HEK293T (cell line): ENCODE data around the gene CKB.

Experiments
- CTCF ChIA-PET: fragments of 350-600 bp; formaldehyde crosslinking; extraction: SDS; loops from one replicate; lab custom pipeline; 2021; ENCODE audit warnings: antibody characterized with exemption, inconsistent platforms; lab: Yijun Ruan, JAX
- POLR2A ChIA-PET: fragments of 350-600 bp; formaldehyde crosslinking; extraction: SDS; loops from one replicate; lab custom pipeline; 2020; ENCODE audit warnings: antibody characterized with exemption, inconsistent platforms; lab: Yijun Ruan, JAX
- DNase-seq: peaks from one replicate; pipeline ENCODE4 v3.0.0; 2012; ENCODE audit warnings: mixed read lengths; ENCODE audit errors: extremely low spot score
- ARNT ChIP-seq: fragments of 450-650 bp; IDR thresholded peaks from 2 replicates; pipeline ENCODE4 v1.6.1; 2017; ENCODE audit warnings: mild to moderate bottlenecking
- BHLHE40 ChIP-seq: fragments of 450-650 bp; IDR thresholded peaks from 2 replicates; pipeline ENCODE4 v1.6.1; 2016; ENCODE audit warnings: mild to moderate bottlenecking, moderate library complexity, borderline replicate concordance
- CTBP1 ChIP-seq: fragments of 450-650 bp; IDR thresholded peaks from 2 replicates; pipeline ENCODE4 v1.6.1; 2016; ENCODE audit warnings: borderline replicate concordance
- ELF4 ChIP-seq: fragments of 450-650 bp; IDR thresholded peaks from 2 replicates; pipeline ENCODE4 v1.6.1; 2017; ENCODE audit warnings: antibody characterized with exemption
- FOXA1 ChIP-seq: fragments of 450-650 bp; IDR thresholded peaks from 2 replicates; pipeline ENCODE4 v1.6.1; 2016; ENCODE audit warnings: mild to moderate bottlenecking
- FOXK2 ChIP-seq: fragments of 450-650 bp; IDR thresholded peaks from 2 replicates; pipeline ENCODE4 v1.6.1; 2016; ENCODE audit warnings: mild to moderate bottlenecking
- FOXM1 ChIP-seq: fragments of 450-650 bp; IDR thresholded peaks from 2 replicates; pipeline ENCODE4 v1.6.1; 2017; ENCODE audit warnings: mild to moderate bottlenecking, borderline replicate concordance
- HDGF ChIP-seq: fragments of 450-650 bp; IDR thresholded peaks from 2 replicates; pipeline ENCODE4 v1.6.1; 2017; ENCODE audit warnings: antibody characterized with exemption, borderline replicate concordance
- L3MBTL2 ChIP-seq: fragments of 450-650 bp; conservative IDR thresholded peaks from 2 replicates; pipeline ENCODE4 v1.6.1; 2016; ENCODE audit warnings: mild to moderate bottlenecking
- LEF1 ChIP-seq: fragments of 450-650 bp; IDR thresholded peaks from 2 replicates; pipeline ENCODE4 v1.6.1; 2017; ENCODE audit warnings: mild to moderate bottlenecking, borderline replicate concordance
- NFRKB ChIP-seq: fragments of 450-650 bp; IDR thresholded peaks from 2 replicates; pipeline ENCODE4 v1.6.1; 2016; ENCODE audit warnings: mild to moderate bottlenecking, moderate library complexity
- PKNOX1 ChIP-seq: fragments of 450-650 bp; IDR thresholded peaks from 2 replicates; pipeline ENCODE4 v1.6.1; 2016
- SP1 ChIP-seq: fragments of 450-650 bp; IDR thresholded peaks from 2 replicates; pipeline ENCODE4 v1.6.1; 2017
- SUZ12 ChIP-seq: fragments of 450-650 bp; IDR thresholded peaks from 2 replicates; pipeline ENCODE4 v1.6.1; 2016; ENCODE audit warnings: mild to moderate bottlenecking
- TARDBP ChIP-seq: fragments of 450-650 bp; IDR thresholded peaks from 2 replicates; pipeline ENCODE4 v1.6.1; 2016
- ZNF384 ChIP-seq: fragments of 450-650 bp; IDR thresholded peaks from 2 replicates; pipeline ENCODE4 v1.6.1; 2016

The CKB gene

DNA sequence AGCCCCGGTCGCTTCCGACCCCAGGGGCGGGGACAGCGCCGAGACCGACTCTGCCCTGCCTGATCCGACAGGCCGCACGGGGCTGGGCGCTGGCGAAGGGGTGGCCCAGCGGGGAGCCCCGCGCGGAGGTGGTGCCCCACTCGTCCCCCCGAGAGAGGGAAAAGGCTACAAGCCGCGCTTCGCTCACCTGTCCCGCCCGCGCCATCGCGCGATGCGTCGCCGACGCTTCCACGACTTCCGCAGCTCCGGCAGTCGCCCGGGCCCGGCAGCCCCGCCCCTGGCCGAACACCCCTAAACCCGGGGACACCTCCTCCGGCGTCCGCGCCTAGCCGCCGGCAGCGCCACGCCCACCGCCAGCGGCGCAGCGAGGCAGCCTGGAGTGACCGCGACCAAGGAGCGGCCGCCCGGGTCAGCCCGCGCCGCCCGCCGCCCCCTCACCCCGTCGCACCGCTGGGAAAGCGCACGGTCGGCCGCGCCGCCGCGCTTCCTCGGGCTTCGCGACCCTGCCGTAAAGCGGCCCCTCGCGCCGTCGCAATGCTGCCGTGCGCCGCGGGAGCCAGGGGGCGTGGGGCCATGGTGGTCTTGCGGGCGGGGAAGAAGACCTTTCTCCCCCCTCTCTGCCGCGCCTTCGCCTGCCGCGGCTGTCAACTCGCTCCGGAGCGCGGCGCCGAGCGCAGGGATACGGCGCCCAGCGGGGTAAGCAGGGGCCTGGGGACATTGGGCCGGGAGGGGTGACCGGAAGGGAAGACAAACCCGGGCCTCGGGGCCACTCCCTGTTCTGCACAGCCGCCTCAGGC, 40.0 kb upstream of the CKB start, which contains the start of the genes BAG5 and COA8:
TSS of gene BAG5 (minus strand) at position 229 of the 797 bp plus-strand sequence. CDS start 1,493 bp downstream, outside the sequence.
TSS of gene COA8 (plus strand) at position 532 of the 797 bp plus-strand sequence. CDS start at position 574, 42 bp downstream.
- POLR2A ChIA-PET: interaction anchor here (1.1 to 1.5 kb wide), 2 partner anchors 9 to 13 kb away, joined by 3 read pairs; no protein-coding TSS in a partner anchor
- CTCF ChIA-PET: interaction anchor here (1.7 kb wide), 1 partner anchor 44 kb away, joined by 5 read pairs; no protein-coding TSS in a partner anchor
- DNase-seq: peak; percentile 89
- TF ChIP-seq BHLHE40 (no peak), FOXM1 (peak; percentile 97), SP1 (no peak), ZNF384 (no peak), ARNT (peak; percentile 91), LEF1 (peak; percentile 93)

DNA sequence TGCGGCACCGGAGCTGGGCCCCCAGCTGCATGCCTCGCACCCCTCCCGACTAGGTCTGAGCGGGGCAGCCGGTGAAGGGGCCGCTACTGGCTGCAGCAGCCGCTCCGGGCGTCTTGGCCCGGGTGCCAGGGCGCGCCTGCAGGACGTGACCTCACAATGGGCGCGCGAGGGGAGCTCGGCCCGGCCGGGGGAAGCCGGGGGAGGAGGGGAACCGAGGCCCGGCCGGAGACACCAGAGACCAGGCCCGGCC, 39.5 kb upstream of the CKB start:
- no peak for DNase-seq
- CTCF ChIA-PET: interaction anchor here (1.1 to 1.7 kb wide), 2 partner anchors 19 to 43 kb away, joined by 3 to 5 read pairs; no protein-coding TSS in a partner anchor
- TF ChIP-seq ELF4 (no peak), SUZ12 (no peak), HDGF (no peak), FOXA1 (no peak), NFRKB (no peak), FOXK2 (no peak), LEF1 (no peak), TARDBP (no peak), SP1 (no peak), PKNOX1 (no peak), ZNF384 (no peak), BHLHE40 (no peak), CTBP1 (no peak), FOXM1 (no peak), ARNT (no peak), L3MBTL2 (no peak)
- POLR2A ChIA-PET: interaction anchor here (0.8 to 1.7 kb wide), 4 partner anchors 9 to 141 kb away, joined by 3 to 4 read pairs (median 3); no protein-coding TSS in a partner anchor

- peak; percentile 62 for DNase-seq
- TF ChIP-seq ELF4 (no peak), ARNT (no peak), FOXM1 (no peak), L3MBTL2 (no peak), FOXK2 (no peak), LEF1 (no peak), ZNF384 (no peak), HDGF (no peak), BHLHE40 (no peak), CTBP1 (no peak), PKNOX1 (no peak), TARDBP (no peak), FOXA1 (no peak), NFRKB (no peak), SUZ12 (no peak), SP1 (no peak)
- ChIA-PET CTCF (interaction anchor here (0.7 to 1.7 kb wide), 3 partner anchors 15 to 43 kb away, joined by 3 to 5 read pairs (median 4); no protein-coding TSS in a partner anchor), POLR2A (interaction anchor here (0.8 to 1.7 kb wide), 5 partner anchors 8 to 142 kb away, joined by 3 to 4 read pairs (median 3); partner anchors contain the start of gene CKB)
Observed at GRCh38 chr14:103561381-103562178, 39.0 kb upstream of the CKB start.

GRCh38 chr14:103560691-103561090, 38.1 kb upstream of the CKB start:
- TF ChIP-seq FOXA1 (no peak), ARNT (no peak), FOXM1 (no peak), PKNOX1 (no peak), TARDBP (no peak), L3MBTL2 (no peak), CTBP1 (no peak)
- CTCF ChIA-PET: interaction anchor here (1.1 to 4.7 kb wide), 3 partner anchors 17 to 42 kb away, joined by 3 to 19 read pairs (median 5); no protein-coding TSS in a partner anchor
- POLR2A ChIA-PET: interaction anchor here (1.7 kb wide), 1 partner anchor 143 kb away, joined by 4 read pairs; no protein-coding TSS in a partner anchor
- no peak for DNase-seq

DNA sequence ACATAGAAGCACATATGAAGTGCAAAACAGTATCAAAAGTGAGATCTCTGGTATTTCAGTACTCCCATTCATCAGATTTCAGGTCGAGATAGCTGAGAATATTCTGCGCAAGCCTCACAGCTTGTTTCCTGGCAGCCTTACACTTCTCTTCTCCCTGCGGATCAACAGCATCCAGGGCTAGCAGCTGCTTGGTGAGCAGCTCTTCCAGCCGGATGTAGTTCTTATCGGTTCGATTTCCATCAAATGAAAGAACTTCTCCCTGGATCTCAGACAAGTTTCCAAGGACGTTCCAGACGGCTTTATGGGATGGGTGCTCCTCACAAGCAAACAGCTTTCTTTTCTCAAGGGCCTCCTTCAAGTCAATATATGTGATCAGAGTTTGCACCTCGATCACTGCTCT, 37.1 kb upstream of the CKB start:
- POLR2A ChIA-PET: interaction anchor here (0.7 to 3.4 kb wide), 2 partner anchors 27 to 39 kb away, joined by 3 to 23 read pairs; partner anchors contain the start of gene CKB
- CTCF ChIA-PET: interaction anchor here (4.7 kb wide), 1 partner anchor 42 kb away, joined by 19 read pairs; no protein-coding TSS in a partner anchor
- no peak for DNase-seq

More for the DNA sequence above, 37.1 kb upstream of the CKB start:
- TF ChIP-seq ELF4 (no peak), LEF1 (no peak), FOXK2 (no peak), ARNT (no peak), L3MBTL2 (no peak), CTBP1 (no peak), NFRKB (no peak), SP1 (no peak), SUZ12 (no peak), FOXM1 (no peak), BHLHE40 (no peak), PKNOX1 (no peak), FOXA1 (no peak), ZNF384 (no peak)
